Hippocampal formation (tissue), 2 donors: ENCODE measurements around the gene SCYL1.

ENCODE experiments used
- DNase-seq, 2 donors: peaks; one replicate each; lab custom pipeline; 2025; lab: John Stamatoyannopoulos, UW

The SCYL1 gene

GRCh38 chr11:65524741-65525545 is at the start of gene SCYL1:
Gene SCYL1, plus strand, starts transcription at chr11:65525083. Its CDS starts 71 bp downstream, at chr11:65525154.
- DNase-seq, result peak; percentile 78 to 84

- no peak for DNase-seq
Measured at GRCh38 chr11:65476632-65477148, 48.2 kb upstream of the SCYL1 start.

GRCh38 chr11:65477149-65477965 is 47.5 kb upstream of the SCYL1 start:
- peak; percentile 96 to 97 for DNase-seq

GRCh38 chr11:65478388-65479183 is 46.3 kb upstream of the SCYL1 start:
- peak in 1 of 2 donors; percentile 58 for DNase-seq

GRCh38 chr11:65479184-65480145 is 45.4 kb upstream of the SCYL1 start:
- peak; percentile 60 to 67 for DNase-seq

- DNase-seq, result no peak
Measured at GRCh38 chr11:65482306-65482850, 42.5 kb upstream of the SCYL1 start.

- no peak for DNase-seq
Measured at GRCh38 chr11:65485920-65486219, 39.0 kb upstream of the SCYL1 start.

- DNase-seq, result no peak
Measured at GRCh38 chr11:65486570-65487466, 38.1 kb upstream of the SCYL1 start.

- DNase-seq, result peak; percentile 100
Measured at GRCh38 chr11:65487467-65488272, 37.2 kb upstream of the SCYL1 start.

GRCh38 chr11:65488273-65489034 is 36.4 kb upstream of the SCYL1 start:
- DNase-seq, result peak in 1 of 2 donors; percentile 64

GRCh38 chr11:65489035-65489705 is 35.7 kb upstream of the SCYL1 start:
- DNase-seq, result peak in 1 of 2 donors; percentile 59

- peak in 1 of 2 donors; percentile 50 for DNase-seq
Measured at GRCh38 chr11:65489706-65490320, 35.1 kb upstream of the SCYL1 start.

GRCh38 chr11:65491163-65491465 is 33.8 kb upstream of the SCYL1 start:
- DNase-seq, result no peak

GRCh38 chr11:65491614-65492386 is 33.1 kb upstream of the SCYL1 start:
- DNase-seq, result peak in 1 of 2 donors; percentile 29

GRCh38 chr11:65492387-65492636 is 32.6 kb upstream of the SCYL1 start:
- no peak for DNase-seq

- peak; percentile 59 to 74 for DNase-seq
Measured at GRCh38 chr11:65492637-65493366, 32.1 kb upstream of the SCYL1 start.
